SJSA1 (cell line): ENCODE results near the gene LIX1. TPM values are rescaled to one million over a fixed set of nuclear protein-coding genes. Genes with fewer than 3 reads are reported as not detected.
"Not testable (repeated sequence)": the region's sequence is repeated elsewhere in the genome, so short reads cannot be mapped to it uniquely, and the experiment has no call there.

Source experiments
- DNase-seq, 2 experiments: peaks; one replicate each; pipeline ENCODE4 v3.0.0-alpha.2; 2015 to 2020; ENCODE audit warnings: low spot score in 2 of 2, low read depth in 1 of 2
- H3K27ac ChIP-seq: fragments of 250-450 bp; sonication (Bioruptor Pico); 2 replicates; pipeline ENCODE4 v1.5.1; 2020; ENCODE audit warnings: mild to moderate bottlenecking, moderate library complexity
- H3K27me3 ChIP-seq: fragments of 250-450 bp; sonication (Bioruptor Pico); replicated peaks from 2 replicates; pipeline ENCODE4 v1.5.1; 2020; ENCODE audit warnings: mild to moderate bottlenecking, moderate library complexity
- H3K36me3 ChIP-seq: fragments of 250-450 bp; sonication (Bioruptor Pico); 2 replicates; pipeline ENCODE4 v1.5.1; 2020; ENCODE audit warnings: mild to moderate bottlenecking
- H3K4me1 ChIP-seq: fragments of 250-450 bp; sonication (Bioruptor Pico); replicated peaks from 2 replicates; pipeline ENCODE4 v1.6.1; 2021; ENCODE audit warnings: mild to moderate bottlenecking
- H3K4me3 ChIP-seq: fragments of 250-450 bp; sonication (Bioruptor Pico); 2 replicates; pipeline ENCODE4 v1.5.1; 2020; ENCODE audit warnings: mild to moderate bottlenecking
- H3K9me3 ChIP-seq: fragments of 250-450 bp; sonication (Bioruptor Pico); replicated peaks from 2 replicates; pipeline ENCODE4 v1.5.1; 2020; ENCODE audit warnings: mild to moderate bottlenecking
- total RNA-seq: library from RNA; depleted of rRNA; stranded (reverse); fragments of >200 nt; shearing (Covaris generic); gene quantifications from 2 replicates; pipeline ENCODE4 v1.2.3, GENCODE V29; 2014; rRNA removed

Gene LIX1
- not detected in 2 replicates for total RNA-seq

- Histone ChIP-seq H3K27ac (no peak within 1 kb of the TSS), H3K4me1 (no peaks in the 10 kb centered on the region), H3K27me3 (no peaks in the 10 kb centered on the region), H3K36me3 (no peaks in the 10 kb centered on the region), H3K4me3 (no peak within 1 kb of the TSS), H3K9me3 (no peaks in the 10 kb centered on the region)
- peak in 1 of 2 experiments; percentile 28 for DNase-seq
Measured at GRCh38 chr5:97142521-97143254, at the start of gene LIX1. TSS of gene LIX1 (minus strand) at chr5:97142611. CDS start at chr5:97142576, 35 bp downstream.

GRCh38 chr5:97191893-97192292, 49.5 kb upstream of the LIX1 start:
- no peaks in the 10 kb centered on the region for H3K36me3 ChIP-seq
- H3K27ac ChIP-seq: no peak overlapping the region
- no peak overlapping the region for H3K4me3 ChIP-seq
- no peak for DNase-seq
- H3K9me3 ChIP-seq: no peaks in the 10 kb centered on the region
- H3K27me3 ChIP-seq: 0 out of 2 replicates have a peak, but pooled peaks cover 2% of the 10 kb centered on the region
- H3K4me1 ChIP-seq: no peaks in the 10 kb centered on the region

GRCh38 chr5:97189523-97189922, 47.1 kb upstream of the LIX1 start:
- not testable (repeated sequence) for H3K27ac ChIP-seq, DNase-seq, H3K4me3 ChIP-seq, H3K4me1 ChIP-seq, H3K9me3 ChIP-seq, H3K27me3 ChIP-seq, H3K36me3 ChIP-seq

- Histone ChIP-seq H3K27me3 (0 out of 2 replicates have a peak, but pooled peaks cover 3% of the 10 kb centered on the region), H3K27ac (no peak overlapping the region), H3K36me3 (peaks cover 17% of the 10 kb centered on the region), H3K9me3 (no peaks in the 10 kb centered on the region), H3K4me1 (peaks cover 10% of the 10 kb centered on the region), H3K4me3 (peak overlapping the region; percentile 67)
- no peak for DNase-seq
Measured at GRCh38 chr5:97183930-97184213, 41.5 kb upstream of the LIX1 start.

GRCh38 chr5:97183100-97183929, 40.9 kb upstream of the LIX1 start, which contains the start of gene RIOK2:
TSS of gene RIOK2 (minus strand) at chr5:97183247. CDS start at chr5:97183191, 56 bp downstream.
- peaks cover 10% of the 10 kb centered on the region for H3K4me1 ChIP-seq
- H3K4me3 ChIP-seq: peak within 1 kb of the TSS; percentile 67
- peaks cover 20% of the 10 kb centered on the region for H3K36me3 ChIP-seq
- no peaks in the 10 kb centered on the region for H3K9me3 ChIP-seq
- peak; percentile 97 to 99 for DNase-seq
- peak within 1 kb of the TSS; percentile 94 for H3K27ac ChIP-seq
- 0 out of 2 replicates have a peak, but pooled peaks cover 3% of the 10 kb centered on the region for H3K27me3 ChIP-seq

GRCh38 chr5:97182571-97183099, 40.2 kb upstream of the LIX1 start:
- Histone ChIP-seq H3K27ac (peak overlapping the region; percentile 94), H3K27me3 (0 out of 2 replicates have a peak, but pooled peaks cover 3% of the 10 kb centered on the region), H3K4me1 (peaks cover 10% of the 10 kb centered on the region), H3K9me3 (no peaks in the 10 kb centered on the region), H3K36me3 (peaks cover 24% of the 10 kb centered on the region), H3K4me3 (peak overlapping the region; percentile 67)
- DNase-seq: no peak

GRCh38 chr5:97181856-97182545, 39.6 kb upstream of the LIX1 start:
- Histone ChIP-seq H3K9me3 (no peaks in the 10 kb centered on the region), H3K36me3 (peaks cover 30% of the 10 kb centered on the region), H3K27ac (0 out of 2 replicates have a peak overlapping the region, but pooled peaks have one; percentile 16), H3K4me1 (peaks cover 10% of the 10 kb centered on the region), H3K4me3 (peak overlapping the region; percentile 67), H3K27me3 (0 out of 2 replicates have a peak, but pooled peaks cover 3% of the 10 kb centered on the region)
- DNase-seq: no peak

GRCh38 chr5:97179457-97179856, 37.0 kb upstream of the LIX1 start:
- peaks cover 10% of the 10 kb centered on the region for H3K4me1 ChIP-seq
- not testable (repeated sequence) for H3K9me3 ChIP-seq, H3K27ac ChIP-seq, H3K4me3 ChIP-seq, DNase-seq, H3K27me3 ChIP-seq
- H3K36me3 ChIP-seq: peaks cover 53% of the 10 kb centered on the region

GRCh38 chr5:97172227-97172626, 29.8 kb upstream of the LIX1 start:
- Histone ChIP-seq H3K27ac (no peak overlapping the region), H3K27me3 (no peaks in the 10 kb centered on the region), H3K36me3 (peaks cover 94% of the 10 kb centered on the region), H3K4me3 (no peak overlapping the region), H3K4me1 (no peaks in the 10 kb centered on the region), H3K9me3 (no peaks in the 10 kb centered on the region)
- no peak for DNase-seq

GRCh38 chr5:97171703-97172102, 29.3 kb upstream of the LIX1 start:
- Histone ChIP-seq H3K36me3 (peaks cover 93% of the 10 kb centered on the region), H3K27ac (no peak overlapping the region), H3K4me3 (no peak overlapping the region), H3K27me3 (no peaks in the 10 kb centered on the region), H3K9me3 (no peaks in the 10 kb centered on the region), H3K4me1 (no peaks in the 10 kb centered on the region)
- DNase-seq: no peak

GRCh38 chr5:97167435-97167834, 25.0 kb upstream of the LIX1 start:
- Histone ChIP-seq H3K36me3 (peaks cover 83% of the 10 kb centered on the region), H3K27ac (no peak overlapping the region), H3K4me1 (no peaks in the 10 kb centered on the region), H3K4me3 (no peak overlapping the region), H3K9me3 (no peaks in the 10 kb centered on the region), H3K27me3 (no peaks in the 10 kb centered on the region)
- DNase-seq: no peak

- Histone ChIP-seq H3K36me3 (peaks cover 83% of the 10 kb centered on the region), H3K27me3 (no peaks in the 10 kb centered on the region), H3K9me3 (no peaks in the 10 kb centered on the region), H3K4me3 (no peak overlapping the region), H3K27ac (no peak overlapping the region), H3K4me1 (no peaks in the 10 kb centered on the region)
- no peak for DNase-seq
Measured at GRCh38 chr5:97165726-97166125, 23.3 kb upstream of the LIX1 start.

GRCh38 chr5:97164846-97165245, 22.4 kb upstream of the LIX1 start:
- no peak for DNase-seq
- Histone ChIP-seq H3K27me3 (no peaks in the 10 kb centered on the region), H3K4me3 (no peak overlapping the region), H3K4me1 (no peaks in the 10 kb centered on the region), H3K27ac (no peak overlapping the region), H3K36me3 (peaks cover 80% of the 10 kb centered on the region), H3K9me3 (no peaks in the 10 kb centered on the region)
